NCI-H524 (cell line): ENCODE results near the gene BRMS1.

Experiments
- DNase-seq, 2 experiments: peaks; one replicate each; lab custom pipeline; 2025; lab: John Stamatoyannopoulos, UW

Gene BRMS1

DNA sequence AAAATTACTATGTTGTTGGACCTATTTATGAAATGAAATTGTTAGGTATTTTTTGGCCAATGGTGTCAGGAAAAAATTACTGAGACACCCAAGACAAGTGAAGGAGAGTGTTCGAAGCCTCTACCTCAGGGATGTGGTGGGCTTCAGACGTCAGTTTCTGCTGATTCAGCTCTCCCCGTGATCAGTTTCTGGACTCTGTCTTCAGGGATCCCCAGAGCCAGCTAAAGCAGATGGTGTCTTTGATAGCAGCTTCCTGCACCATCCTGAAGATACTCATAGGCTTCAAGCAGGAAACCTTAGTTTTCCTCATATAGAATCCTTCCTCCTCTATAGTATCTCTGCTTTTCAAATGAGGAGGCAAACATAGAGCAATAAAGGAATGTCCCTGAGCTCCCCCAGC lies 35.4 kb downstream of the BRMS1 start:
- no peak for DNase-seq

DNA sequence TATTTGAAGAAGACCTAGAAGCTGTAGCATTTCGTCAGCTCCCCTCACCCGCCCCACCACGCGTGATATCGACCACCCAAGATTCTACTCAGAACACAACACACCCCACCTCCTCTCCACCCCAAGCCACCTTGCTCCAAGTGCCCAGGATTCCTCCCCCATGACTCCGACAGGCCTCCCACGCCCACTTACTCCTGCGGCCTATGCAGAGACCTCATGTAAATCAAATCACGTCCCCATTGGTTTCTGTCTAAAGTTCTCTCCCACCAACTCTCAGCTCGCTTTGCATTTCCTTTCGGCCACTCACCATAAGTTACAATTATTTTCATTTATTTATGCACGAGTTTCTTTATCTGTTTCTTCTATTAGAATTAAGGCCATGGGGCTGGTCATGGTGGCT lies 42.2 kb downstream of the BRMS1 start:
- DNase-seq, result no peak

DNA sequence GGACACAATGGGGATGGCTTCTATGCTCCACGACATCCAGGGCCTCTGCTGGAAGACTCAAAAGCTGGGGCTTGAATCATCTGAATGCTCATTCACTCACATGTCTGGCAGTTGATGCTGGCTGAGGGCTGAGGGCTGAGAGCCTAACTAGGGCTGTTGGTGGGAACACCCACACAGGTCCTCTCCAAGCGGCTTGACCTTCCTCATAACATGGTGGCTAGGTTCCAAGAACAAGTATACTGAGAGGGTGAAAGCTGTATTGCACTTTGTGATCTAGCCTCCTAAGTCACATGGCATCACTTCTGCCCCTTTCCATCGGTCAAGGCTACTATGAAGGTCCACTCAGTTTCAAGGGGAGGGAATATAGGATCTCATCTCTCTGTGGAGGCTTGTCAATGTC lies 45.7 kb downstream of the BRMS1 start:
- no peak for DNase-seq

DNA sequence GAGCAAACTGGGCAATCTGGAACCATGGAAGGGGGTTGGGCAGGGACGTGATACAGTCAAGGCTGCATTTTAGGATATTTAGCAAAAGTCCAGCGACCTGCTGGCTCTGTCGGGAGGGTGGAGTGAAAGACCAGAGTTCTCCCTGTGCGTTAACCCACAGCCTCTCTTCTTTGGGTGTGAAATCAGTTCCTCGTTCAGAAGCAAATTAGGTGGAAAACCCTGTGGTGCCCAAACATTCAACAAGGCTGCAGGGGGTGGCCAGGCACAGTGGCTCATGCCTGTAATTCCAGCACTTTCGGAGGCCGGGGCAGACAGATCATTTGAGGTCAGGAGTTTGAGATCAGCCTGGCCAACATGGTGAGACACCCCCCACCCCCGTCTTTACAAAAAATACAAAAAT lies 47.3 kb downstream of the BRMS1 start:
- DNase-seq, result no peak

DNA sequence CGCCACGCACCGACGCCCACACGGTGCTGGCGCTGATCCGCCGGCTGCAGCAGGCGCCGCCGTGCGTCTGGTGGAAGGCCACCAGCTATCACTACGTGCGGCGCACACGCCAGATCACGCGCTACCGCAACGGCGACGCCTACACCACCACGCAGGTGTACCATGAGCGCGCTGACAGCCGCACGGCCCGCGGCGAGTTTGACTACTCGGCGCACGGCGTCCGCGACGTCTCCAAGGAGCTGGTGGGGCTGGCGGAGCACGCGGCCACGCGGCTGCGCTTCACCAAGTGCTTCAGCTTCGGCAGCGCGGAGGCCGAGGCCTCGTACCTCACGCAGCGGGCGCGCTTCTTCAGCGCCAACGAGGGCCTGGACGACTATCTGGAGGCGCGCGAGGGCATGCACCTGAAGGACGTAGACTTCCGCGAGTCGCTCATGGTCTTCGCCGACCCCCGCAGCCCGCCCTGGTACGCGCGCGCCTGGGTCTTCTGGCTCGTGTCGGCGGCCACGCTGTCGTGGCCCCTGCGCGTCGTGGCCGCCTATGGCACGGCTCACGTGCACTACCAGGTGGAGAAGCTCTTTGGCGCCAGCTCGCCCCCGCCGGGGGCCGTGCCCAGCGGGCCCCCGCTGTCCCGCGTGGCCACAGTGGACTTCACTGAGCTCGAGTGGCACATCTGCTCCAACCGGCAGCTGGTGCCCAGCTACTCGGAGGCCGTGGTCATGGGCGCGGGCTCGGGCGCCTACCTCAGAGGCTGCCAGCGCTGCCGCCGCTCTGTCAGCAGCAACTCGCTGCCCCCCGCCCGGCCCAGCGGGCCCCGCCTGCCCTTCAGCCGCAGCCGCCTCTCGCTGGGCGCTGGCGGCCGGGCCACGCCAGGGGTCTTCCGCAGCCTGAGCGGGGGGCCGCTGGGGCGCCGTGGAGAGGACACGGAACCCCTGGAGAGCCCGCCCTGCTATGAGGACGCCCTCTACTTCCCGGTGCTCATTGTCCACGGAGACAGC lies 50.0 kb downstream of the BRMS1 start:
- DNase-seq, result no peak

DNA sequence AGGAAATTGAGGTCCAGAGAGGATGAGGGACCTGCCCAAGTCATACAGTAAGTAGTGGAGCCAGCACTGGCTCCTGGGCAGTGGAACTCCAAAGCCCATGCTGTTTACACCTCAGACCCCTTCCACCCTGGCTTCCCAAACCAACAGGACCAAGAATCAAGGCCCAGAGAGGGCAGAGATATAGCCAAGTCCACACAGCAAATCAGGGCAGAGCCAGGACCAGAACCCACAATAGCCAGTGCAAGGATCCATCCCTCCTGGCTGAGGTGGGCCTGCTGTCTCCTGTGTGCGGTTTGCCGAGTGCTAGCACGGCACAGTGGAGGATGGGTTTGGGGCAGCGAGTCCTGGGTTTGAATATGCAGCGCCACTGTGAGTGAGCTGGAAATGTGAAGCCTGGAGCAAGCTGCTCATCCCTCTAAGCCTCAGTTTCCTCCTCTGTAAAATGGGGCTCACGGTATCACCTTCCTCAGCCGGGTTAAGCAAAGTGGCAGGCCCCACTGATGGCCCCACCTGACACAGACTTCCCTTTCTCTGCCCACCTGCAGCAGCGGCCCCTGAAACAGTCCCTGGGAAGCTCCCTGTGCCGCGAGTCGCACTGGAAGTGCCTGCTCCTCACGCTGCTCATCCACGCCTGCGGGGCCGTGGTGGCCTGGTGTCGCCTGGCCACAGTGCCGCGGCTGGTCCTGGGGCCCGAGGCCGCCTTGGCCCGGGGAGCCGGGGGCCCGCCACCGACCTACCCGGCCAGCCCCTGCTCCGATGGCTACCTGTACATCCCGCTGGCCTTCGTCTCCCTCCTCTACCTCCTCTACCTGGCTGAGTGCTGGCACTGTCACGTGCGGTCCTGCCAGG lies 50.9 kb downstream of the BRMS1 start:
- no peak for DNase-seq

DNA sequence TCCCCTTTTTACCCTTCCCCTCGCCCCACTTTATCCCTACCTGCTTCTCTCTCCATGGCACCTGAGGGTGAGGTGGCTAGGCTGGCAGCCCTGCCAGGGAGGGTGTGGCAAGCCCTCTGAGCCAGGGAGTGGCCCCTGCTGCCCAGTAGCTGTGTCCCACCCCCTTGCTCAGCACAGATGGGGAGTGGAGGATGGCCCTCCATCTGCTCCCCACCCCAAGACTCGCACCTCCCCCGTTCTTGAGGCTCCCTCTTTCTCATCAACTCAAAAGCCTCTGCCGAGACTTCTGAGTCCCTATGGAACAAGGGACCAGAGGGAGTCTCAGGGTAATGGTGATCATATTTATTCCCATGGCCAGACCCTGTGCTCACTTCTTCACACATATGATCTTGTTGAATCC lies 51.6 kb downstream of the BRMS1 start:
- DNase-seq, result no peak

DNA sequence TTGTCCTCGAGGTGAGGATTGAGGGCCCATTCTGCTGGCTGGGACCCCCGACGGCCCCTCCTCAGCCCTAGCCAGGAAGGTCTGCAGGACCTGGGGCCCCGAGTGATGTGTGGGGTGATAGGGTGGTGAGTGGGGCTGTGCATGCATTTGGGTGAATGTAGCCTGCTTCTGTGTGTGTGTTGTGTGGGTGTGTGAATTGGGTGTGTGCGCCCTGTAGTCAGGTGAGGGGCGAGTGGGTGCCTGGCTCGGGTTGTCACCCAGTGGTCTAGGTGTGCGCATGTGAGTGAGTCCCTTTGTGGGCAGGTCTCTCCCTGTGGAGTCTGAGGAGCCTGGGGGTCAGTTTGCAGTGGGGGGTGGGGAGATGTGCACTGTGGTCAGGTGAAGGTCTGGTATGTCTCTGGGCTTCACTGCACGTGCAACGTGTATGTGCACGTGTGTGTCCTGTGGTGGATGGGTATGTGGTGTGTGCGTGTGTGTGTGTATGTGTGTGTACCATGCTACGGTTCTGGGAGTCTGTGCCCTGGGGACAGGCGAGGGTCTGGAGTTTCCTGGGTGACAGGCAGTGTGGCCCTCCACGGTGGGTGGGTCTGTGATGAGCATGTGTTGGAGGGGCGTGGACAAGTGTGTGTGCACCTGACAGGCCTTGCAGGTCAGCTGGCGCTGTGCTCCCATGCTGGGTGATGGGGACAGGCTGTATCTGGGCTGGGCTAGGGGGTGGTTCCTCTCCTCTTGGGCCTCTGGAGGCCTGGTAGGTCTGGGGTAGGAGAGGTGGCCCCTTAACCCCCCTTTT lies 52.2 kb downstream of the BRMS1 start:
- no peak for DNase-seq

DNA sequence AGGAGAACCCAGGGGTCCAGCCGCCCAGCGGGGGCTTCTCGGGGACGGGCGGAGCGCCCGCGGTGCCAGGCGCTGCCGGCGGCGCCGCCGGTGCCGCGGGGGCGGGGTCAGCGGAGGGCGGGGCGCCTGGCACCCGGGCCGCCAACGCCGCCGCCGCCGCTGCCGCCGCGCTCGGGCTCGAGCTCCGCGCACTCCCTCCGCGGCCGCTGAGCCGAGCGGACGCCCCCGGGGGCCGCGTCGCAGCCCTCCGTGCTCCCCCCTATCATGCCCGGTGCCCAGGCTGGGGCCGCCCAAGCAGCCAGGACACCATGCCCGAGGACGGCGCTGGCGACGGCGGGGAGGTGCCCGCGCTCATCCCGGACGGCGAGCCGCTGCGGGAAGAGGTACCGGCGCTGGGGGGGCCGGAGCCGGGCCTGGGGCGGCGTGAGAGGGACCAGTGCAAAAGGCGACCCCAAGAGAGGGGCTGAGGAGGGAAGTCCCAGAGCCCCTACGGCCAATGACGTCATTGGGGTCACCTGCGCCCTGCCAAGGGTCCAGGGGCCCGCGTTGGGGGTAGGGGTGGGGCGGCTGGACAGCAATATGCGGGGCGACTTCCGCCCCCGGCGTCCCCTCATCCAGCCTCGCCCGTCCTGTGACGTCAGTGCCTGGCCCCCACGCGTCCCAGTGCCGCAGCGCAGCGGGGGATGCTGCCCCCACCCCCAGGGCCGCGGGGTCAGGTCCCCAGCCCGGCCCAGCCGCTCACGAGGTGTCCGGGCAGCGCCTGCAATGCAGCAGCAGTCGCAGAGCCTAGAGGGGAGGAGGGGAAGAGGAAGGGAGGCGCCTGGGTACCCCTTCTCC lies 53.0 kb downstream of the BRMS1 start, which contains the start of gene TMEM151A:
TMEM151A (plus strand) TSS at position 189 of the 837 bp plus-strand sequence; CDS start at position 309, 120 bp downstream.
- DNase-seq, result no peak

DNA sequence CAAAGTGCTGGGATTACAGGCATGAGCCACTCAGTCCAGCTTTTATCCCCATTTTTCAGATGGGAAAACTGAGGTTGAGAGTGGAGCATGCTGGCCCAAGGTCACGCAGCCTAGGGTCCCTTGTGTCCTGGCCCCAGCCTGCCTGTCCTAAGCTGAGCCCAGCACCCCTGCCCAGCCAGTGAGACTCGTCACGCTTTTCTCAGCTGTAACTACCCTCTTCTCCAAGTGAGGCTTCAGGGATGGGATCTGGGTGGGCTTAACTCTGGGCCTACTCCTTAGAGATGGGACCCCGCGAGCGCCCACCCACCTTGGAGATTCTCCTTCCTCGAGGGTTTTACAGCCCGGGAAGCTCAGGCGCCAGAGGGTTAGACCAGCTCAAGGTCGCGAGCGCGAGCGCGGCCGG lies 53.6 kb downstream of the BRMS1 start:
- DNase-seq, result no peak

DNA sequence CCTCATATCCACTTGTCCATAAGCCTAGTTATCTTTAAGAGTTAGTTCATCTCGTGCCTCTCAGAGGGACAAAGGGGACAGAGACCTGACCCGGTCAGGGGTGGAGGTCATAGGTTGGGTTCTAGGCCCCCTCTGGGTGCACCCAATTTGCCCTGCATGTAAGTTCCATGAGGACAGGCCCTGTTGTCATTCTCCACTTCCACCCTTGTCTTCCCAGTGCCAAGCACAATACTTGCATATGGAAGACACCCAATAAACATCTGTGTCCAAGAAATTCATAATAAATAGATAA lies 54.6 kb downstream of the BRMS1 start:
- DNase-seq, result no peak

DNA sequence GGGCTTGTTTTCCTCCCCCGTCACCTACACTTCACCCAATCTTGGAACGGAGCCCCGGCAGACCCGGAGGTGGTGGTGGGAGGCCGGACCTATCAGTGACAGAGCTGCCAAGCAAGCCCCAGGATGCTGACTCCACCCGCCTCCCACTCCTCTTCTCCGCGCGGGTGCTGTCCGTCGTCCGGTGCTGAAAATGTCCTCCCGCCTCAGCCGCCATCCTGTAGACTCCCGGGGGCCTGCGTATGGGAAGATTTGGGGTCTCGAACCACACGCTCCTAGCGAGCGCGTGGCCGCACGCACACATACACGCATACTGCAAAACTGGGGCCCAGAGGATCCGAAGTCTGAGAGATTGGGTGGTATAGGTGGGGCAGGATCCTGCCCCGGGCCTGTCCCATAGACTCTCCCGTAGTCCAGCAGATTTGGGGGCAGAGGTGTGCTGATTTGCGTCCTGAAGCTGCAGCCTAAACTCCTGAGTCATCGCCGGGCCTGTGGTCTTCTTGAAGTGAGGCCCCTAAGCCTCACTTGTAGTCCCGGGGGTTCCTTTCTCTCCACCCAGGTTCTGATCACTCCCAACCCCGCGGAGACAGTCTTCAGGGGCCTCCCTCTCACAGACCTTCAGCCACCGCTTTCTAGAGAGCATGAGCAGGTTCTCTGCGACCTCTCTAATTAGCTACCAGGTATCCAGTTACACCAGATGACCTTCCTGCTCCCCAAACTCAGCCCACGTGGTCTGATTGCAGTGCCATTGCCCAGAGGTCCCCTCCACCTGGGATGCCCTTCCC lies 55.2 kb downstream of the BRMS1 start:
- DNase-seq, result no peak

DNA sequence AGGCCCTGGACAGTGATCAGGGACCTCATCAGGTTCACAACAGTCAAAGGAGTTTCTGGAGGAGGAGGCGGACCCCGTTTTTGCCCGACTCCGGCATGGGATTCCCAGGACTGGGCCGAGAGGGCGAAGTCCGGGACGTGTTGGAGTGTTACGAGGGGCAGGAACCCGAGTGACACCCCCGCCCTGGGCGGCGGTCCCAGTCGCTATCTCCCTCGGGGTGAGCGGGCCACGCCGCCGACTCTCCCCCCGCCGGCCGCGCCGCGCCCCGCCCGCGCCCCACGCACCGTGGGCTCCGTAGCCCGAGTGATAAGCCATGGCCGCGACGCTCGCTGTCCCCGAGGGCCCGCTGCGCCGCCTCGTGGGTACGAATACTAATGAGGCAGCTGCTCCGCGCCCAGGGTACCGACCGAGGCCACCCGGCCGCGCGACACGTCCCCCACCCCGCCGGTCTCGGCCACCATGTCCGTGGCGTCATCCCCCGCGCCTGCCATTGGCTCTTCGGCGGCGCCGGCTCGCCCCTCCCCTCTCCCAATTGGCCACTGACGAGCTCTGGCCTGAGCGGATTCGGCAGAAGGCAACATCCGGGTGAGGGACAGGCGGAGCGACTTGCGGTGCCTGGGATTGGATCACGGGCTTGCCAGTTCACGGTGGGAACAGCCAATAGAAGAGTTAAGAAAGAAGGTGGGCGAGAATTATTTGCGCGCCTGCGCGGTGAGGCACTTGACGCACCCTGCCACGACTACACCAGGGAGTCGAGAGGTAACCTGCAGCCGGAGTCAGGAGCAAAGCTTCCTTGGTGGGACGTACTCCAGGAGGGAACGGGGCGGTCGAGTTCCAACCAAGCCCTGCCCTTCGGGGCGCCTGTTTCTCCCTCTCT lies 56.0 kb downstream of the BRMS1 start, which contains the start of gene YIF1A:
YIF1A (minus strand) TSS at position 473 of the 877 bp plus-strand sequence; CDS start at position 315, 158 bp downstream.
- DNase-seq, result peak; percentile 98 to 99

DNA sequence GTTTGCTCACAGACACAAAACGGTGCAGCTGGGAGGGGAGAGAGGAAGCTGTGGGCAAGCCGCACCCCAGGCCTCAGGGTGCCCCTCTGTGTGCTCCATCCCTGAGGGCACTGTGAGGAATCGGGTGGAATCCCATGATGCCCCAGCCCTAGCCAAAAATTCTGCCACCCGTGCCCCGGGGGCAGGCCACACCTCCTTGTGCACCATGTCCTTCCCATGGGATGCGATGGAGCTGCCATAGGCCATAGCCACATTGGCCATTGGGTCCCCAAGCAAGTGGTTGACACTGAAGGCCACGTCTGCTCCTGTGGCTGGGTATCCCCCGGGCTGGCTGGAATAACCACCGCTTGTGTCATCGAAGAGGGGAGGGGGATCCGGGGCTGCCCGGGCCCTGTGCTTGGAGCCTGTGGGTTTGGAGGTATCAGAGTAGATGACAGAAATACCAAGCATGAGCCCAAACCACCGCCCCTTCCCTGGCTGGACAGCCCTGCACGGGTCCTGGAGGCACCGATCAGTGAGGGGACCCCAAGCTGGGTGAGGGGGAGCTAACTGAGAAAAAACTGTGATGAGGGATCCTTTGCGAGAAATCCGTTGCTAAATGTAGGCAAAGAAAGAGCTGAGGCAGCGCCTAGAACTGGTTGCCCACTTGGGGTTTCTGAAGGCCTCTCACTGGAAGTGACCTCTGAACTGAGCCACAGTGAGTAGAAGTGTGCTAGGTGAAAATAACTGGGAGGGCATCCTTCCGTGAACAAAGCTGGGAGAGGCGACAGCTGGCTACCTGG lies 56.8 kb downstream of the BRMS1 start:
- no peak for DNase-seq
